GM15510 (cell line): ENCODE measurements around the gene LAMC3.

ENCODE experiments used
- POLR2A ChIP-seq: IDR thresholded peaks from 3 replicates; pipeline ENCODE4 v1.6.1; 2011; ENCODE audit warnings: borderline replicate concordance; ENCODE audit not compliant: insufficient read length; ENCODE audit errors: extremely low read depth

Gene LAMC3

GRCh38 chr9:131076347-131077195 lies 67.6 kb downstream of the LAMC3 start:
- TF ChIP-seq POLR2A = no peak

- no peak for TF ChIP-seq POLR2A
Measured at GRCh38 chr9:131078427-131079366, 69.7 kb downstream of the LAMC3 start.

GRCh38 chr9:131080589-131080988 lies 71.6 kb downstream of the LAMC3 start:
- TF ChIP-seq POLR2A = no peak

GRCh38 chr9:131081868-131082267 lies 72.9 kb downstream of the LAMC3 start:
- no peak for TF ChIP-seq POLR2A

- no peak for TF ChIP-seq POLR2A
Measured at GRCh38 chr9:131082774-131083512, 74.0 kb downstream of the LAMC3 start.

GRCh38 chr9:131084661-131085369 lies 75.8 kb downstream of the LAMC3 start:
- no peak for TF ChIP-seq POLR2A

- TF ChIP-seq POLR2A = no peak
Measured at GRCh38 chr9:131085370-131086122, 76.6 kb downstream of the LAMC3 start.

GRCh38 chr9:131087354-131087893 lies 78.5 kb downstream of the LAMC3 start:
- no peak for TF ChIP-seq POLR2A

- TF ChIP-seq POLR2A = no peak
Measured at GRCh38 chr9:131090025-131090787, 81.2 kb downstream of the LAMC3 start.

GRCh38 chr9:131091352-131091992 lies 82.5 kb downstream of the LAMC3 start:
- TF ChIP-seq POLR2A = no peak

GRCh38 chr9:131092030-131092429 lies 83.1 kb downstream of the LAMC3 start:
- no peak for TF ChIP-seq POLR2A
